ENCODE results near the gene SLC25A25. TPM values are rescaled to one million over a fixed set of nuclear protein-coding genes. Genes with fewer than 3 reads are reported as not detected.

The SLC25A25 gene
- total and polyA plus RNA-seq, 9 of the 15 experiments (the other 6 are each of a cell fraction or from before 2014, with no cell fraction given) = 0.07 to 35.9 (median 23.2) TPM

DNA sequence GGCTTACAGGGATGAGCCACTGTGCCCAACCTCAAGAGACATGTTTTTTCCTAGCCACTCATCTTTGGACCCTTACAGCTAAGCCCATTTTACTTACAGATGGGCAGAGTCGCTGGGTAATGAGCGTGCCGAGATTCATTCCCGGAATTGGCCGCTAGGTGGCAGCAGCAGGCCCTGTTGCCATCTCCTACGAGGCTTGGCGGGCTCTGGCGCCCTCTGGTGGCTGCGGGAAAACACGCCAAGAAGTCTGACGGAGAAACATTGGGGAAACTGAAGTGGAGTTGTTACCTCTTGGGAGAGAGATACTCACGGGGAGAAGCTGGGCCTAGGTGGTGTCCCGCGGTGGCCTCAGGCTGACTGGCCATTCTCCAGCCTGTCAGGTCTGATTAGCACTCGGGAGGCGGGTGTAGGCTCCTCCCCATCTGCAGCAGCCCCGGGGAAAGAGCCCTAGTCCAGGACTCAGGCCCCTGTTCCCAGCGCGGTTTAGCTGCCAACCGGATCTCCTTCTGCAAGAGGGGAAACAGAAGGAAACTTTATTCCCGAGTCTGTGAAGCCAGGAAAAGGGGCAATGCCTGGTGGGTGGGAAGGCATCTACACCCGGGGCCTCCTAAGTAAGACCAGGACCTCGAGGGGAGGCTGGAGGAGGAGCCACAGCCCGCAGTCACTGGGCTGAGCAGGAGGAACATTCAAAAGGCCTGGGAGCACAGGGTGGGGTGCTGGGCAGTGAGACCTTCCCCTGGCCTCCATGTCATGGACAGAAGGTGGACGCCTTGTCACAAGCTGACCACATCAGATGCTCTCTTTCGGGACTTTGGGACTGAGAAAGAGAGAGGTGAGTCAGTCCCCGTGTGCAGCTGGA, 49.8 kb downstream of the SLC25A25 start (continued):
- TF ChIP-seq REST (IDR thresholded peaks at IDR 0.05; ENCODE audit: borderline replicate concordance) (peak; percentile 92), REST (CRISPR knock-in tag; IDR thresholded peaks at IDR 0.05; ENCODE audit: low read depth) (no peak), LCOR (CRISPR knock-in tag; IDR thresholded peaks at IDR 0.05) (peak; percentile 78), BHLHE40 (IDR thresholded peaks at IDR 0.05; ENCODE audit: low read length) (peak; percentile 49; the same call in 1 of the 2 replicates), NR2C2 (CRISPR knock-in tag; IDR thresholded peaks at IDR 0.05) (peak; percentile 38; the same call in 1 of the 2 replicates), NR2C2 (tag; IDR thresholded peaks at IDR 0.05) (no peak), FOXP1 (CRISPR knock-in tag; IDR thresholded peaks at IDR 0.05) (peak; percentile 91; the same call in 1 of the 2 replicates), BRCA1 (IDR thresholded peaks at IDR 0.05) (no peak), BRCA1 (CRISPR knock-in tag; IDR thresholded peaks at IDR 0.05) (no peak), ZNF224 (CRISPR knock-in tag; IDR thresholded peaks at IDR 0.05) (no peak), OTX1 (CRISPR knock-in tag; IDR thresholded peaks at IDR 0.05) (no peak), MBD2 (IDR thresholded peaks at IDR 0.05; ENCODE audit: borderline replicate concordance, low read depth) (no peak), JUN (IDR thresholded peaks at IDR 0.05; ENCODE audit: borderline replicate concordance, low read depth, low read length) (peak; percentile 78), JUN (CRISPR knock-in tag; IDR thresholded peaks at IDR 0.05; ENCODE audit: borderline replicate concordance) (peak; percentile 76; the same call in 1 of the 2 replicates), NCOA6 (IDR thresholded peaks at IDR 0.05) (no peak), CBX3 (IDR thresholded peaks at IDR 0.05; ENCODE audit: borderline replicate concordance in 1 of 2, low read length in 2 of 2) (peak in 1 of 2 experiments; percentile 62; a peak in 1 of 3 replicates), ZNF175 (CRISPR knock-in tag; IDR thresholded peaks at IDR 0.05; ENCODE audit: low read depth) (no peak), ZFP91 (CRISPR knock-in tag; IDR thresholded peaks at IDR 0.05) (peak; percentile 56; the same call in 1 of the 2 replicates)
